SIG-M5 treated with dmso at 0.1 percent for 504 hours (cell line): Measurements from ENCODE around the gene SPTBN5.

Experiments used
- DNase-seq: peaks from one replicate; lab custom pipeline; 2025; ENCODE audit not compliant: unreplicated experiment; lab: John Stamatoyannopoulos, UW

The SPTBN5 gene

DNA sequence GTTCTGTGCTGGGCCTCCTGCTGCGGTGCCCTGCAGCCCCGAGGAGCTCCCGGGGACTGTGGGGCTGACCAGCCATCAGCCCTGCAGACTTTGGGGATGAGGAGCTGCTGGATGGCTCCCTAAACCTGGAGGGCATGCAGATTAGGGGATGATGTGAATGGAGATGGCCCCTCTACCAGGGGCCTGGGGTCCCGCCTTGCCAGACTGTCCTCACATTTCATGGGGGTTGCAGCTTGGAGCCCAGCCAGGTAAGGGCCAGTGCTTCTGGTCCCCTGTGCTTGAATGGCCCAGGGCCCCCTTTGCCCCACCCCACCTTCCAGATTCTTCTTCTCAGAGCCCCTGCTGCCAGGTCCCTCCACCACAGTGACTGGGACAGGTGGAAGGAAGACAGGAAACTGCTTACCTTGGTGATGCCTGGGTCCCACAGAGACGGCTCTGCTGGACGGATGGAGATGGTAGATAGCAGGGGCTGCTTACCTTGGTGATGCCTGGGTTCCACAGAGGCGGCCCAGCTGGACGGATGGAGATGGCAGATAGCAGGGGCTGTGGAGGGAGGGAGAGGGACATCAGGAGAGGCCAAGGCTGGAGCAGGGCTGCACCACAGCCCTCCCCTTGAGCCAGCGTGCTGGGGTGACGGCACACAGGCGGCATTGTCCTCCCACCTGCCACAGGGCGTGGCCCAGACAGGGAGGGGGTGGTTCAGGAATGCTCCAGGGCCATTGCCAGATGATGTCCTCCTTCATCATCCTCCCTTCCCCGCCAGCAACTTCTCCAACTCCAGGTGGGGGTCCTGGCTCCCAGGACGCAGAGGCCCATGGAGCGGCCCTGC lies at the start of gene SPTBN5:
Gene SPTBN5 (minus strand): TSS at position 632 of the 829 bp plus-strand sequence. CDS start 556 bp downstream, at position 76.
- DNase-seq = no peak

DNA sequence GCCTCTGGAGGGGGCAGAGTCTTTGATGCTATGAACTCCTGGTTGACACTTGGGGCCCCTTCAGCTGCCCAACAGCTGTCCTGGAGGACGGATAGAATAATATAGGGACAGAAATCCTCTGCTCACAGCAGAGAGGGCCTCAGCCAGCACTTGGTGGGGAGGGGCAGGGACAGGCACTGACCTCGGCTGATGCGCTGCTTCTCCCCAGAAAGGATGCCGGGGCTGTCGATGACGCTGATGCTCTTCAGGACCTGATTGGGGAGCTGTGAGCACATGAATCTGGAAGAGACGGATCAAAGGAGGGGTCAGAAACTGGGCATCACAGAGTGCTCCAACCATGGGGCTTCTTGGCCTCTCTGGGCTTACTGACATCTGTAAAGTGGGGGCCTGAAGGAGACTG lies 49.0 kb upstream of the SPTBN5 start:
- no peak for DNase-seq

DNA sequence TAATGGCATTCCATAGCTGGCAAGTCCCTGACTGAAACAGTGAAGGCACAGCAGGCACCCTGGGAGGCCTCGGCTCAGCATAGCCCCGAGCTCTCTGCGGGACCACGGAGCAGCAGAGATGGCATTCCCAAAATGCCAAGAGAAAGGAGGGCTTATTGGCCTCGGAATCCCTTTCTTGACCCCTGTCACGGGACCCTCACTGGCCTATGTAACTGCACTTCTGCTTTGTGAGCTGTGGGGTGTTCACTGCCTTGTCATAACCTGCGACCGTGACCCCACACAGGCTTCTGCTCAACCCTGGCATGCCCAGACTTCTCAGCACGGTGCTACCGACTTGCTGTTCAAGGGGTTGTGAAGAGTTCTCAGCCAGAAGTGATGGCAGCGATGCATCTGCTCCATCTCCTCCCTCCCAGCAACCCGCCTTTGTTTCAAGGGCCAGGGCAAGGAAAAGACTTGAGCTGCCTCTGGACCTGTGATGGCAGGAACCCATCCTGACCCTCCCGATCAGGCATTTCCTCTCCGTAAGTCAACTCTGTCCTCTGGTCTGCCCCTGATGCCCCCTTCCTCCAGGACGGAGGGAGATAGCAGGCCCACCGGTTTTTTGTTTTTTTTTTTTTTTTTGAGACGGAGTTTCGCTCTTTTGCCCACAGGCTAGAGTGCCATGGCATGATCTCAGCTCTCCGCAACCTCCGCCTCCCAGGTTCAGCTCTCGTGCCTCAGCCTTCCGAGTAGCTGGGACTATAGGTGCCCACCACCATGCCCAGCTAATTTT lies 48.0 kb upstream of the SPTBN5 start:
- no peak for DNase-seq

DNA sequence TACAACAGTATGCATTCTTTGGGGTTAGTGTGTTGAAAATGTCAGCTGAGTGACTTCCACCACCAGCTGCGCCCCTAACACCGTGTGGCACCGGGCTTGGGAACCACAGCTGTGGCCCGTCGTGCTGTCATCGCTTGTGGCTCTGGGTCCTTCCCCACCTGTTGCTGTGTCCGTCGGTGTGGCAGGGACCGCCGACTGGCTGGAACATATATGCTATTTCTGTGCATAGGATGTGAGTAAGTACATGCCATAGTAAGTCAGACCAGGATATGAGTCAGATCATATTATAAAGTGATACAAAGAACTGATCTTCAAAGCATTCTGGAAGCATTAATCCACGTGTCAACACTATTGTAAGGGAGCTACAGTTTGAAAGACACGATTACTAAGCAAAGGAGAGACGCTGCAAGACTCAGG lies 46.6 kb upstream of the SPTBN5 start:
- DNase-seq = no peak

DNA sequence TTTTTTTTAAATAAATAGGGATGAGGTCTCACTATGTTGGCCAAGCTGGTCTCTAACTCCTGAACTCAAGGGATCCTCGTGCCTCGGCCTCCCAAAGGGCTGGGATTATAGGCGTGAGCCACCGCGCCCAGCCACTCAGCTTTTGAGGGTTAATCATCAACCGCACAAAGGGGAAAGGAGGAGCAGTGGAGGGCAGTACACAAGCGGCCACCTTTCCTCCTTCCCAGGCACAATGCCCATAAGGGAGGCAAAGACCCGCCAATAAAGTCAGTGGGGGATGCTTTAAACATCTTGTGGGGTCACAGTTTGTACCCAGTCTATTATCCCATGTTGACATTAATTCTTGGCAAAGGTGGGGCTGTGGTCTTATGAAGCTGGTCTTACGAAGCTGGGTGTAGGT lies 46.1 kb upstream of the SPTBN5 start:
- DNase-seq = no peak

DNA sequence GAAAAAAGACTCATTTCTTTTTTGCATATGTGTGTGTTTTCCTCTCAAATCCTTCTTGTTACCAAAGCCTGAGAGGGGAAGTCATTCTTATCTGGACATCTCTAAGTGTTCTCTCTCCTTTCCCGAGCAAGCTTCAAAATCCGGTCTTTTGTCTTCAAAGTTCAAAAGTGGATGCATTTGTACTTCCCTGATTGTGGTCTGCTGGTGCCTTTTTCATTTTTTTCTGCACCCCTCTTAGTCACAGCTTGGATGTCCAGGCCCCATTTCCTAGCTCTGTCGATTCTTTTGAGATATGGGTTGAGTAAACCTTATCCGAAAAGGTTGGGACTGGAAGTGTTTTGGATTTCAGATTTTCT lies 43.7 kb upstream of the SPTBN5 start:
- DNase-seq = no peak

DNA sequence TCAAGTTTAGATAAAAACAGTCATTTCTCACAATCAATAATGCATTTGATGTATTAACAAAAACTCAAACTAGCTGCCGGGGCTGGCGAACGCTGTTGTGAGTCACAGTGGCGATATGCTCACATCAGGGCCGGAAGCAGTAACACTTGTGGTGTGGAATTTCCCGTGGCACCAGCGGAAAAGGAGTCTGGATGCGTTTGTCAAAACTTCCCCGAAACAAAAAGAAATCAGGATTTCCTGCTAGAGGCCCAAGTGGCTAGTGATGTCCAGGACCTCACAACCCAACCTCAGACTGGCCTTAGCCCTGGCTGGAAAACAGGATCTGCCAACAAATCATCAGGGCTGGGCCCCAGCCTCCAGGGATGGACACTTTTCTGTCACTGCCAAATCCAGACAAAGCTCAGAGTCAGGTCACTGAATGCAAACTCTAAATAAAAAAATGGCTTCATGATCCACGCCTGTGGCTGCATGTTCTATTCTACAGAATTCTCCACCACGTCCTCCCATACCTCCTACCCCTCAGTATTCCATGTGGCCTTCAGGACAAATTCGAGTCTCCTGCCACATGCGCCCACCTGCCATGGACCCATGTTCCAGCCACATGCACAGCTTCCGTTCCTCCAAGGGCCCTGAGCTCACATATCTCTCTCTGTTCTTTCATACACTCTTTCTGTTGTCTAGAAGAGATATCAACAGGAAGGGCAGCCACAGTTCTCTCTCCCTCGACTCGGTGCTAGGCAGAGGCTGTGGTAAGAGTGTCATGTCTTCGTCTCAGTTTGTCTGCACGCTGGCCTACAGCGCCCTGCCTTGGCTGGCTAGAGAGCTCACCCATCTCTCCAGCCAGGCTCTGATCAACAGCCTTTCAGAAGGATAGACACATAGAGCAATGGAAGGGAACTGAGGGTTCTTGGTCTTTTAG lies 43.1 kb upstream of the SPTBN5 start:
- no peak for DNase-seq

DNA sequence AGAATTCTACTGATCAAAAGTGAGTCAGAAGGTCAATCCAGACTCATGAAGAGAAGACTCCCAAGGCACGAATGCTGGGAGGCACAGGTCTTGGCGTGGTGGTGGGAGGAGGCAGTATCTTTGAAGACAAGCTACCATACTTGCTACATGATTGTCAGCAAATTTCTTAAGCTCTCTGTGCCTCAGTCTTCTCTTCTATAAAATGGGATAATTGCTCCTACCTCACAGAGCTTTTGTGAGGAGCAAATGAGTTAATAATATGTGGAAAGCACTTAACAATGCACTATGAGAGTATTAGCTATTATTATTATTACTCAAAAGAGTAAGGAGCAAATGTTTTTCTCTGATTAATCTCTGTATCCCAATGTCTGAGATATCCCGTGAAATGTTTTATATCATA lies 42.3 kb upstream of the SPTBN5 start:
- DNase-seq = no peak

DNA sequence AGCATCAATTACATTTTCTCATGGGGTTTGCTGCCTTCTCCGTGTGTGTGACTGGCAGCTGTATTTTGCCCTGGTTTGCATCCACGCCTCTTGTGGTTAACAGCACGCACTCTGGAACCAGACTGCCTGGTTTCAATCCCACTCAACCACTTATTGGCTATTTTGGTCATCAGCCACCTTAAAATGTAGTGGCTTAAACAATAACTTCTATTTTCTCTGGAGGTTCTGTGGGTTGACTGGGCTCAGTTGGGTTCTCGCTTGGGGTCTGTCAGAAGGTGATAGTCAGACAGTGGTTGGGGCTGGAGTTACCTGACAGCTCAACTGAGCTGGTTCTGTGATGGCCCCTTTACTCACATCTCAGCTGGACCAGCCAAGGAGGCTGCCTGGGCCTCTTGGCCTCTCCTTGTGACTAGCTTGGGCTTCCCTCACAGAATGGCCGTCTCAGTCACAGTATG lies 41.7 kb upstream of the SPTBN5 start:
- DNase-seq = no peak

DNA sequence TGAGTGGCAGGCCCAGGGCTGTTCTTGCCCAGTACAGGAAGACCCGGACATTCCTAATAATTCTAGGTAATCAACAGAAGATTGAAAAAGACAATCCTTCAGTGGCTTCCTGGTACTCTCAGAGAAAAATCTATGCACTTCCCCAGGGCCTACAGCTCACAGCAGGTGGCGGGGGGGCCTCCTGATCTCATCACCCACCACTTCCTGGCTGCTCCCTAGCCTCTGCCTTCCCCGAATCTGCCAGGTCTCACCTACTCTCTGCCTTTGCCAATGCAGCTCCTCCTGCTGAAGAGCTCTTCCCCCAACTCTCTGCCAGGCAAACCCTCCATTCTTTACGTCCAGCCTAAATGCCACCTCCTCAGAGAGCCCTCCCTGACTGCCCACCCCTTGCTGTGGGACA lies 41.0 kb upstream of the SPTBN5 start:
- no peak for DNase-seq

DNA sequence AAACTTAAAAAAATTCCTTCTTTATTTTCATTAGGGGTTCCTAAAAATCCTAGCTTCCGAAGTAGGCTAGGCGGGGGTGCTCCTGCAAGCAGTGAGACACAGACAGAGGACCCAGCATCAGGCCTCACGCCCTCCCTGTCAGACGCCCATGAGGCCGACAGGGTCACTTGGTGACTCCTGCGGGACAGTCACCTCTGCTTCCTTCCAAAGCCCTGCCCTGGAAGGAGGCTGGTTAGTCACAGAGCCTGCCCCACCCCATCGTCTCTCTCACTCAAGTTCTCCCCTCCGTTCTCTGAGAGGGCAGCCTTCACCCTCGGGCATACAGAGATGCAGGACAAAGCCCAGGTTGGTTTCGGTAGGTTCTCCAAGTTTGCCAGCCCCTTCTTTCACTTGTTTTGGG lies 39.9 kb upstream of the SPTBN5 start:
- DNase-seq = no peak

DNA sequence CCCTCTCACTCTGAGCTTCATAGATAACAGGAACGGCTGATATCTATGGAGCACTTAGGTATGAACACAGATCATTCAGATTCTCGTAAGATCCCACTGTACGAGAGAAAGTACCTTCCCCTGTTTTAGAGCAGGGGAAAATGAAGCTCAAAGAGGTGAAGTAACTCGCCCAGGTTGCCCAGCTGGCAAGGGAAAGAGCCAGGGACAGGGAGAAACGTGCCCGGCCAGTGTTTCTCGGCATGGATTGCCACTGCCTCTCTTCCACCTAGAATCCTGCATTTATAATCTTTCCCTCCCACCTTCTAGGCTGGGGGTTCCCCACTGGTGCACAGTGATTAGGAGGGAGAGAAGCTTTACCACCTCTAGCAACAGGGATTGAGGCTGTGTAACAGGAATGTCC lies 39.5 kb upstream of the SPTBN5 start:
- DNase-seq = no peak

DNA sequence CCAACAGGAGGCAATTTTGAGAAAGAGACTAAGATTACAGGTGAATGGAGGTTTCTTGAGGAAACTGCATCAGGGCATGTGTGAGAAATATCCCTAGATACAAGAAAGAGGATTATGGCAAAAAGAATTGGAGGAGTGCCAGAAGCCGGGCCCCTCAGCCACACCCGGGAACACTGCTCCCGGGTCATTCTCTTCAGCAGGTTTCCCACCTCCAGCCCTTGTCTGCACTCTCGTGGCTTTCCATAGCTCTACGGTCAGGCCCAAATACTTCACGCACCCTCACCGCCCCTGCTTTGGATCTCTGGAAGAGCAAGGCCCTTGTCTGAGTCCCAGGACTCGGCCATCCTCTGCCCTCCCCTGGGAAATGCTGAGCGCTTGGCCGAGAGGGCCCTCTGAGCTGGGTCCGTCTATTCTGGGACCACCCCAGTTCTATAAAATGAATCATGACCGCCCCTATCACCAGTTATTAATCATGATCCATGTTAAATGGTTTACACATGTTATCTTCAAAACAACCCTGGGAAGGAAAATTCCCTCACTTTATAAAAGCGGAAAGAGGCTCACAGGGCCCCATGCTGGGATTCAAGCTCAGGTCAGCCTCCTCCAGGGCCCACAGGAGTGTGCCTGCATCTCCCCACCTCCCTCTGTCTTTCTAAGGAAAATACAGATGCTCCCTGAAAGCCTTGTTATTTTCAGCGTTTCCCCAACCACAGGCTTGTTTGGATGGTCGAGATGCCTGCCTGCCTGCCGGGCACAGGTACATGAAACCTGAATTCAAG lies 38.8 kb upstream of the SPTBN5 start:
- no peak for DNase-seq

DNA sequence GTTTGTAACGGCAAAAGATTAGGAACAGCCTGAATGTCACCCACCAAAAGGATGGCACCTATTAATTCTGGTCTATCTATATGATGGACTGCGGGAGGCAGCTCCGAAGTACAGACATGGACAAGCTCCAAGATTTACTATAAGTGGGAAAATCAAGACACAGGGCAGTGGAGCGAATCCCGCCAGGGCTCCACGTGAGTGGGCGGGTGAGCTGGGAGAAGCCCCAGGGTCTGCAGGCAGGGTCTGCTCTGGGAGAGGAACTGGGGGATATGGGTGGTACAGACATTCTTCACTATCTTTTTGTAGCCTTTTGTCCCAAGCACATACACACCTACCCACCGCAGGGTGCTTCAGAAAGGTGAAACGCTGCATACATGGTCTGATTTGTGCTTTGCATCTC lies 38.2 kb upstream of the SPTBN5 start:
- no peak for DNase-seq

DNA sequence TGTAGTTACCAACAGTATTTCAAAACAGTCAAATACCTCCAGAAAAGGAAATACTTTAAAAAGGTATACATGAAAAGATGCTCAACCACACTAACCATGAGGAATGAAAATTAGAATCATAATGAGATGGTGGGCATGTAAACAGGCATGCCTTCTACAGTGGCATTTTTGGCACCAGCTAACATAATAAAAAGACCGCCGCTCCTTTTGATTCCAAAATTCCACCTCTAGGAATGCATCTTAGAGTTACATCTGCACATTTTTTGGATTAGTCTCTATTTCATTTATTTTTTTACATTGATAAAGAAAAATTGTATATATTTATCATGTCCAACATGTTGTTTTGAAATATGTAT lies 37.0 kb upstream of the SPTBN5 start:
- no peak for DNase-seq

DNA sequence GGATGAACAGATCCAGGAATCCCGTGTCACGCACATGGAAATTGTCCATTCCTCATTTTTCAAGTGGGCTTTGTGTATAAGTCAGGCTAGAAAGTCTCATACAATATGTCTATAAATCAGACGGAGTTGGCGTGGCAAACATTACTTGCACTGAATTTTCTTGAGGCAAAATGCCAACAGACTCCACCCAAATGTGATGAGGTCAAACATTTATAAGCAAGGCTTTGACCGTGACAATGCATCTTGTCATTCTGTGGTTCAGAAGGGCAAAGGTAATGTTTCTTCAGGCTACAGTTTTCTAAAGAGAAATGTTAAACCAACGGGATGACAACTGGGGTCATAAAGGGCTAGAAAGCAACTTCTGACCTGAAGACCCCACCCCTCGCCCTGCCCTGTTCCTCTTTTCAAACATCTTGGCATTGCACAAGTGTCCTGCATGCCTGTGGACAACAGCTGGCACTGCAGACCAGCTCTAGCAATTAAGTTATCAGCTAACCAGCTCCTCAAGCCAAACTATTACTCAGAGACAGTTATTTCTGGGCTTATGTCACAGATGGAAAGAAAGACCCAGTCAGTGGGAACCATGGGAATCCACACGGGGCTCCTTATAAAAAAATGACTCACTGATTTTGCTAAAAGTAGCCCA lies 36.5 kb upstream of the SPTBN5 start:
- peak; percentile 54 for DNase-seq

DNA sequence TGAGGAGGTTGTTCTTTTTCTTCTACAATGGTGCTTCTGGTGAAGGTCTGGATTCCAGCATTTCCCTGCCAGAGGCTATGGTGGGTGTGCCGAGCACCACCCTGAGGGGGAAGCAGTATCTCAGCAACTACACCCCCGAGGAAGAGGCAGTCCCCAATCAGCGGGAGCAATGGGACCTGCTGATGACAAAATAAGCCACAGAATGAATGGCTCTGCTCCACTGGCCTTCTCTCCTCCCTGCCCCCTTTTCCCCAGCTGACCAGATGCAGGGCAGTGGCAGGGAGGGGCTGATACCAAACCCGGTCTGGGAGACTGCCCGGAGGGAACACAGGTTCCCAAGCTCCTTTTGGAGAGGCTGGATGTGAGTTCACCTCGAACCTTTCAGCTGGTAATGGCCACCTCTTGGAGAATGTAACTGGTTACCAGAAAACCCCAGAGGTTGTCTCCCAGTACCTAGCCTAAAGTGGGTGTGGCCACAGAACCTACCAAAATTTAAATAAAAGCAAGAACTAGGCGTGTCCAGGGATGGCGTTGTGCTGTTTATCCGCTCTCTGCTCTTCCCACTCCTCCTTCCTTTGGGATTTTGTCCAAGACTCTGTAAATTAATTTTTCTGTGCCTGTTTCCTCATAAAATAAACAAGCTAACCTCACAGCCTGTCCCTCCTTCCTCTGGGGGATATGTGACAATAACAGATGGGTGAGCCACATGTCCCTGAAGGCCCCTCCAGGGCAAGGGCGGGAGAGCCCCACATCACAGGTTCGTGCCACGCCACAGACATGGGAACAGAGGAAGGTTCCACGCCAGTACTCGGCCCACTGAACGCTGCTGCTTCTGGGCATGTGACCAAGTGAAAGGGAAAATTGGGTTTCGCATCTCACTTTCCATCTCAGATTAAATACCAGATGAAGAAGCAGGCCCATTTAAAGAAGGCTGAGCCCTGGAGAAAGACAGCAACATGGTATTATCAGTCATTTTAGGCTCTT lies 35.1 kb upstream of the SPTBN5 start:
- no peak for DNase-seq

DNA sequence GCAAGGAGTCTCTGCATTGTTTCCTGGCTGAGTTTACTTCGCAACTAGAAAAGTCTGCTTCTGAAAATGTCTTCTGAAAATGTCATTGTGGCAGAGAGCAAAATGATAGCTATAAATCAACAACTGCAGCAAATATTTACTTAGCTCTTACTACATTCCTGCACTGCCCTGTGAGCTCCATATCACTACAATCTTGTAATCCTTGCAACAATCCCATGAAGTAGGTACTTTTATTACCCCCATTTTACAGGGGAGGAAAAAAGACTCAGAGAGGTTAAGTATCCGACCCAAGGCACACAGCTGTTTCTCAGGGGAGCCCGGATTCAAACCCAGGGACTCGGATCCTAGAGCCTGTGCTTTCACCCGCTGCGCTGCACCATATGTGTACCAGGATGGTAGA lies 34.2 kb upstream of the SPTBN5 start:
- DNase-seq = no peak

DNA sequence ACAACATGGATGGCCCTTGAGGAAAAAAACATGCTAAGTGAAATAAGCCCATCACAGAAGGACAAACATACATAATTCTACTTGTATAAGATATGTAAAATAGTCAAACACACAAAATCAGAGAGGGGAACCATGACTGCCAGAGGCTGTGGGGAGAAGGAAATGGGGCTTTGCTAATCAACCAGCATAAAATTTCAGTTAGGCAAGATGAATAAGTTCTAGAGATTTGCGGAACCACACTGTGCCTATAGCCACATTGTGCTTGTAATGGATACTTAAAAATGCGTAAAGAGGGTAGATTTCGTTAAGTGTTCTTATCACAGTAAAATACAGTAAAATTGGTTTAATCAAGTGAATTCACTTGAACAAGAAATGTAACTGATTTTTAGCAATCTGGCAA lies 33.7 kb upstream of the SPTBN5 start:
- DNase-seq = no peak
